Vagina (tissue), 2 donors: ENCODE results near the gene FHIT. TPM values are rescaled to one million over a fixed set of nuclear protein-coding genes. Genes with fewer than 3 reads are reported as not detected.

Experiments
- DNase-seq, 2 donors: peaks; one replicate each; pipeline ENCODE4 v3.0.0-alpha.2; 2017; ENCODE audit errors: extremely low spot score in 2 of 2
- H3K27ac ChIP-seq: fragments of 200-600 bp; sonication (generic); one replicate; pipeline ENCODE4 v1.5.1; 2019
- H3K27me3 ChIP-seq: fragments of 200-600 bp; sonication (generic); one replicate; pipeline ENCODE4 v1.5.1; 2019
- H3K36me3 ChIP-seq, 2 donors: fragments of 200-600 bp; sonication (generic); one replicate each; pipeline ENCODE4 v1.5.1; 2017 to 2019
- H3K4me1 ChIP-seq: fragments of 200-600 bp; sonication (generic); one replicate; pipeline ENCODE4 v1.5.1; 2019
- H3K4me3 ChIP-seq, 2 donors: fragments of 200-600 bp; sonication (generic); 1 replicate in 1 of 2; 2 replicates in 1 of 2; pipeline ENCODE4 v1.5.1; 2016 to 2019
- H3K9me3 ChIP-seq: fragments of 200-600 bp; sonication (generic); one replicate; pipeline ENCODE4 v1.5.1; 2019
- CTCF ChIP-seq, 3 experiments: fragments of 450-650 bp in 2 of 3; fragments of 200-600 bp in 1 of 3; sonication (generic) in 1 of 3; IDR thresholded peaks; one replicate each; pipeline ENCODE4 v1.5.1; 2017 to 2019; ENCODE audit warnings: antibody characterized with exemption in 3 of 3, mild to moderate bottlenecking in 2 of 3, moderate library complexity in 2 of 3
- POLR2A ChIP-seq, 2 donors: fragments of 450-650 bp; IDR thresholded peaks; one replicate each; pipeline ENCODE4 v1.6.1; 2017; ENCODE audit warnings: antibody characterized with exemption in 2 of 2, mild to moderate bottlenecking in 2 of 2, moderate library complexity in 2 of 2
- POLR2AphosphoS5 ChIP-seq, 2 donors: sonication (generic); formaldehyde crosslinking; IDR thresholded peaks; one replicate each; pipeline ENCODE4 v1.9.0; 2017; ENCODE audit warnings: antibody characterized with exemption in 2 of 2, mild to moderate bottlenecking in 2 of 2, low read depth in 1 of 2; ENCODE audit not compliant: insufficient read depth in 1 of 2
- intact Hi-C: fragments of 100-400 bp; cut with DNase I; formaldehyde crosslinking; loops from one replicate; pipeline ENCODE4 v1.15.1; 2023
- total RNA-seq: library from RNA; depleted of rRNA; stranded (reverse); fragments of >200 nt; gene quantifications from one replicate; pipeline ENCODE4 v1.2.3, GENCODE V29; 2016

FHIT gene
- total RNA-seq, 1 donor from 2014 or later: 7.9 TPM

GRCh38 chr3:60641354-60641753 lies 609.9 kb downstream of the FHIT start:
- no peak for DNase-seq
- Histone ChIP-seq H3K27ac (no peak overlapping the region), H3K4me1 (no peaks in the 10 kb centered on the region), H3K27me3 (no peaks in the 10 kb centered on the region), H3K36me3 (no peaks in the 10 kb centered on the region), H3K9me3 (no peaks in the 10 kb centered on the region), H3K4me3 (no peak overlapping the region)
- intact Hi-C loops: no loop called here
- TF ChIP-seq POLR2A (IDR thresholded peaks at IDR 0.05) (no peak), POLR2AphosphoS5 (IDR thresholded peaks at IDR 0.05; ENCODE audit: insufficient read depth in 1 of 2, low read depth in 1 of 2) (no peak), CTCF (IDR thresholded peaks at IDR 0.05) (no peak)

GRCh38 chr3:60636846-60637245 lies 614.4 kb downstream of the FHIT start:
- H3K27ac ChIP-seq: no peak overlapping the region
- TF ChIP-seq POLR2A (IDR thresholded peaks at IDR 0.05) (no peak), CTCF (IDR thresholded peaks at IDR 0.05) (no peak), POLR2AphosphoS5 (IDR thresholded peaks at IDR 0.05; ENCODE audit: insufficient read depth in 1 of 2, low read depth in 1 of 2) (no peak)
- H3K9me3 ChIP-seq: no peaks in the 10 kb centered on the region
- no peak for DNase-seq
- no peaks in the 10 kb centered on the region for H3K36me3 ChIP-seq
- intact Hi-C loops: no loop called here
- H3K27me3 ChIP-seq: no peaks in the 10 kb centered on the region
- H3K4me3 ChIP-seq: no peak overlapping the region
- no peaks in the 10 kb centered on the region for H3K4me1 ChIP-seq

- Histone ChIP-seq H3K27ac (no peak overlapping the region), H3K4me1 (no peaks in the 10 kb centered on the region), H3K9me3 (no peaks in the 10 kb centered on the region), H3K36me3 (no peaks in the 10 kb centered on the region), H3K4me3 (no peak overlapping the region), H3K27me3 (no peaks in the 10 kb centered on the region)
- DNase-seq: no peak
- intact Hi-C loops: no loop called here
- no peak for TF ChIP-seq CTCF (IDR thresholded peaks at IDR 0.05)
- TF ChIP-seq POLR2AphosphoS5 (IDR thresholded peaks at IDR 0.05; ENCODE audit: insufficient read depth in 1 of 2, low read depth in 1 of 2): no peak
- no peak for TF ChIP-seq POLR2A (IDR thresholded peaks at IDR 0.05)
These were observed 617.6 kb downstream of the FHIT start for GRCh38 chr3:60633644-60634043.

GRCh38 chr3:60631509-60631908 lies 619.7 kb downstream of the FHIT start:
- intact Hi-C loops: no loop called here
- no peaks in the 10 kb centered on the region for H3K27me3 ChIP-seq

GRCh38 chr3:60630953-60631352 lies 620.3 kb downstream of the FHIT start:
- no peaks in the 10 kb centered on the region for H3K36me3 ChIP-seq
- DNase-seq: no peak
- TF ChIP-seq CTCF (IDR thresholded peaks at IDR 0.05) (no peak), POLR2A (IDR thresholded peaks at IDR 0.05) (no peak), POLR2AphosphoS5 (IDR thresholded peaks at IDR 0.05; ENCODE audit: insufficient read depth in 1 of 2, low read depth in 1 of 2) (no peak)
- intact Hi-C loops: no loop called here
- H3K4me1 ChIP-seq: no peaks in the 10 kb centered on the region
- no peaks in the 10 kb centered on the region for H3K27me3 ChIP-seq
- H3K27ac ChIP-seq: no peak overlapping the region
- H3K9me3 ChIP-seq: no peaks in the 10 kb centered on the region
- no peak overlapping the region for H3K4me3 ChIP-seq

More at GRCh38 chr3:60631509-60631908, 619.7 kb downstream of the FHIT start:
- TF ChIP-seq POLR2AphosphoS5 (IDR thresholded peaks at IDR 0.05; ENCODE audit: insufficient read depth in 1 of 2, low read depth in 1 of 2) (no peak), CTCF (IDR thresholded peaks at IDR 0.05) (no peak), POLR2A (IDR thresholded peaks at IDR 0.05) (no peak)
- no peak for DNase-seq
- Histone ChIP-seq H3K9me3 (no peaks in the 10 kb centered on the region), H3K36me3 (no peaks in the 10 kb centered on the region), H3K4me3 (no peak overlapping the region), H3K27ac (no peak overlapping the region), H3K4me1 (no peaks in the 10 kb centered on the region)
